Smooth muscle cell (in vitro differentiated cells): ENCODE measurements around the gene SEPTIN10. TPM values are rescaled to one million over a fixed set of nuclear protein-coding genes. Genes with fewer than 3 reads are reported as not detected.

Source experiments
- DNase-seq: peaks from one replicate; lab custom pipeline; 2025; ENCODE audit not compliant: unreplicated experiment; lab: John Stamatoyannopoulos, UW
- H2AFZ ChIP-seq: fragments of 200-600 bp; sonication (generic); 2 replicates; pipeline ENCODE4 v1.6.0; 2016; ENCODE audit warnings: antibody characterized with exemption, low read depth, mild to moderate bottlenecking
- H3F3A ChIP-seq: fragments of 200-600 bp; sonication (generic); 2 replicates; pipeline ENCODE4 v1.6.0; 2017; ENCODE audit warnings: antibody characterized with exemption, low read depth
- H3K27ac ChIP-seq: fragments of 200-600 bp; sonication (generic); 2 replicates; pipeline ENCODE4 v1.5.1; 2016; ENCODE audit warnings: low read depth, mild to moderate bottlenecking
- H3K27me3 ChIP-seq: fragments of 200-600 bp; sonication (generic); 2 replicates; pipeline ENCODE4 v1.6.1; 2016; ENCODE audit warnings: low read depth, mild to moderate bottlenecking
- H3K36me3 ChIP-seq: fragments of 200-600 bp; sonication (generic); 2 replicates; pipeline ENCODE4 v1.5.1; 2016; ENCODE audit warnings: low read depth
- H3K4me1 ChIP-seq: fragments of 200-600 bp; sonication (generic); 2 replicates; pipeline ENCODE4 v1.5.1; 2016; ENCODE audit warnings: low read depth
- H3K4me2 ChIP-seq: fragments of 200-600 bp; sonication (generic); 2 replicates; pipeline ENCODE4 v1.6.0; 2016; ENCODE audit warnings: mild to moderate bottlenecking
- H3K4me3 ChIP-seq: fragments of 200-600 bp; sonication (generic); 2 replicates; pipeline ENCODE4 v1.5.1; 2016; ENCODE audit warnings: mild to moderate bottlenecking
- H3K79me2 ChIP-seq: fragments of 200-600 bp; sonication (generic); 2 replicates; pipeline ENCODE4 v1.6.0; 2016; ENCODE audit warnings: low read depth, mild to moderate bottlenecking
- H3K9ac ChIP-seq: fragments of 200-600 bp; sonication (generic); 2 replicates; pipeline ENCODE4 v1.6.0; 2016; ENCODE audit warnings: low read depth
- H3K9me3 ChIP-seq: fragments of 200-600 bp; sonication (generic); replicated peaks from 2 replicates; pipeline ENCODE4 v1.5.1; 2016; ENCODE audit warnings: low read depth
- H4K20me1 ChIP-seq: fragments of 200-600 bp; sonication (generic); 2 replicates; pipeline ENCODE4 v1.6.0; 2016; ENCODE audit warnings: low read depth
- CTCF ChIP-seq: fragments of 200-600 bp; sonication (generic); IDR thresholded peaks from 2 replicates; pipeline ENCODE4 v1.5.1; 2017; ENCODE audit warnings: borderline replicate concordance, mild to moderate bottlenecking, antibody characterized with exemption; ENCODE audit not compliant: insufficient read depth, poor library complexity, severe bottlenecking
- WGBS: methylation state at CpG from one replicate; pipeline ENCODE4 v1.1.7; 2016; ENCODE audit warnings: low lambda C conversion rate; 5-methylcytosine and 5-hydroxymethylcytosine counted together
- polyA plus RNA-seq: library from polyadenylated mRNA; unstranded; fragments of >200 nt; fragmentation: Nextera tagmentation; extraction: Ambion mirVana; gene quantifications from 2 replicates; pipeline ENCODE4 v1.2.1, GENCODE V29; 2016
- total RNA-seq: library from RNA; depleted of rRNA; stranded (reverse); fragments of >200 nt; gene quantifications from 2 replicates; pipeline ENCODE4 v1.2.3, GENCODE V29; 2014

The SEPTIN10 gene
- total and polyA plus RNA-seq, 2 experiments from 2014 or later, result 39.2 to 92.1 TPM

- WGBS, result 92% methylated on average over 3 of the region's 3 CpGs
- no peaks in the 10 kb centered on the region for H3K27me3 ChIP-seq
- no peaks in the 10 kb centered on the region for H3K4me1 ChIP-seq
- no peak overlapping the region for H3K4me2 ChIP-seq
- H3K9me3 ChIP-seq, result no peaks in the 10 kb centered on the region
- H2AFZ ChIP-seq, result no peak overlapping the region
- no peak overlapping the region for H3K4me3 ChIP-seq
- H3K27ac ChIP-seq, result no peak overlapping the region
- H4K20me1 ChIP-seq, result no peaks in the 10 kb centered on the region
- no peaks in the 10 kb centered on the region for H3K79me2 ChIP-seq
- no peaks in the 10 kb centered on the region for H3F3A ChIP-seq
- no peak for DNase-seq
- no peak for TF ChIP-seq CTCF
- no peaks in the 10 kb centered on the region for H3K36me3 ChIP-seq
- no peak overlapping the region for H3K9ac ChIP-seq
Observed at GRCh38 chr2:109494351-109494750, 119.4 kb downstream of the SEPTIN10 start.

GRCh38 chr2:109493176-109493935 is 120.4 kb downstream of the SEPTIN10 start:
- H3K4me1 ChIP-seq, result no peaks in the 10 kb centered on the region
- TF ChIP-seq CTCF, result no peak
- no peak for DNase-seq
- H3K9ac ChIP-seq, result no peak overlapping the region
- H3K9me3 ChIP-seq, result no peaks in the 10 kb centered on the region
- no peaks in the 10 kb centered on the region for H3K79me2 ChIP-seq
- H3K36me3 ChIP-seq, result no peaks in the 10 kb centered on the region
- H3F3A ChIP-seq, result no peaks in the 10 kb centered on the region
- H4K20me1 ChIP-seq, result no peaks in the 10 kb centered on the region
- H3K27me3 ChIP-seq, result no peaks in the 10 kb centered on the region
- H2AFZ ChIP-seq, result no peak overlapping the region
- H3K27ac ChIP-seq, result no peak overlapping the region
- H3K4me3 ChIP-seq, result no peak overlapping the region
- H3K4me2 ChIP-seq, result no peak overlapping the region
- WGBS, result 98% methylated on average over 4 of the region's 4 CpGs

Other genes with a start within 250 kb of the SEPTIN10 start
- gene SOWAHC, start 398 bp upstream of the SEPTIN10 start, total RNA-seq, result 31.2 and 31.3 TPM in 2 replicates
- 20.2 and 24.4 TPM in 2 replicates for gene SOWAHC, start 398 bp upstream of the SEPTIN10 start, polyA plus RNA-seq
- gene RGPD5, start 180.3 kb upstream of the SEPTIN10 start, total RNA-seq, result 20.5 and 21.8 TPM in 2 replicates
- gene RGPD5, start 180.3 kb upstream of the SEPTIN10 start, polyA plus RNA-seq, result 7.5 and 8.4 TPM in 2 replicates